Mesodermal cell (in vitro differentiated cells): ENCODE results near the gene STK39.

Source experiments
- H3K27ac ChIP-seq: 2 replicates; pipeline ENCODE4 v1.7.0; 2013; ENCODE audit warnings: mild to moderate bottlenecking, low read depth, low read length, moderate library complexity; ENCODE audit not compliant: severe bottlenecking
- H3K36me3 ChIP-seq: 2 replicates; pipeline ENCODE4 v1.7.1; 2013; ENCODE audit warnings: mild to moderate bottlenecking, low read length, moderate library complexity; ENCODE audit not compliant: control insufficient read depth, insufficient read depth
- H3K4me1 ChIP-seq: one replicate; pipeline ENCODE4 v1.7.1; 2013; ENCODE audit warnings: mild to moderate bottlenecking, low read length; ENCODE audit not compliant: insufficient read depth, control insufficient read depth, poor library complexity, severe bottlenecking
- H3K4me3 ChIP-seq: 2 replicates; pipeline ENCODE4 v1.7.0; 2013; ENCODE audit warnings: low read length, control low read depth, mild to moderate bottlenecking; ENCODE audit not compliant: insufficient read depth, poor library complexity, severe bottlenecking; ENCODE audit errors: extremely low read depth
- H3K9me3 ChIP-seq: 2 replicates; pipeline ENCODE4 v1.7.1; 2013; ENCODE audit warnings: mild to moderate bottlenecking, low read length, moderate library complexity; ENCODE audit not compliant: control insufficient read depth
- WGBS, 2 experiments: methylation state at CpG; one replicate each; pipeline ENCODE4 v1.1.5; 2013; ENCODE audit warnings: missing lambda C conversion rate in 2 of 2; ENCODE audit not compliant: insufficient coverage in 2 of 2; 5-methylcytosine and 5-hydroxymethylcytosine counted together

Gene STK39

DNA sequence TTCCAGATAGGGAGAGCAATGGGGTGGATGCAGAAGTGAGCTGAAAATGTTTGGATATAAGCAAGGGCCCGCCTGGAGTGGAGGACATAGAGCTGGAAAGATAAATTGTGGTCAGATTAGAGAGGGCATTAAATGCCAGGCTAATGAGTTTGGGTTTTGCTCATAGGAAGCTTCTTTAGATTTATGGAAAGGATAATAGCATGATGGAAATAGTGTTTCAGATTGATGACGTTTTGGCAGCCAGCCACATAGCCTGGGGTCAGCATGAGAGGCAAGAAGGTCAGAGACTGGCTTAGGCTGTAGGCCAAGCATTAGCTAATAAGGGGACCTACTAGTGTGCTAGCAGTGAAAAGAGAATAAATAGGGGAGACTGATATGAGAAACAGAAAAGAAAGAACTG is 321.6 kb downstream of the STK39 start:
- H3K27ac ChIP-seq = no peak overlapping the region
- no peaks in the 10 kb centered on the region for H3K36me3 ChIP-seq
- no peaks in the 10 kb centered on the region for H3K4me1 ChIP-seq
- no peak overlapping the region for H3K4me3 ChIP-seq
- H3K9me3 ChIP-seq = no peaks in the 10 kb centered on the region
- 85 to 92% methylated on average over 2 of the region's 2 CpGs for WGBS, 2 experiments

DNA sequence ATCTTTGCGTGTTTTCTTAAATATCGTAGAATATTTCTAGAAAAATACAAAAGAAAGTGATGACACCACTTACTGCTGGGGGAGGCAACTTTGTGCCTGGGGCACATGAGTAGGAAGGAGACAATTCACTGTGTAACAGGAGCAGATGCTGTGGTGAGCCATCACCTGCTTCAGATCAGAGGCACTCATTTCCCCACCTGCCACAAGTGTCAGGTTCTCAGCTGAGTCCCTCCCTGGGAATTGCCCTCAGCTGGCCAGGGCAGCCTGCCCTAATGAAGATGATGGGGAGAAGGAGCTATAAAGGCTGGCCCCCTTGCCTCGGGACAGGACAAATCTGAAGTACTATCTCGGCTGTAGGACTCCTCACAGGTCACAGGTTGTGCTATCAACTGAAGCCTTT is 322.8 kb downstream of the STK39 start:
- Histone ChIP-seq H3K27ac (no peak overlapping the region), H3K4me1 (no peaks in the 10 kb centered on the region), H3K36me3 (no peaks in the 10 kb centered on the region), H3K9me3 (no peaks in the 10 kb centered on the region), H3K4me3 (no peak overlapping the region)
- WGBS, 2 experiments = 77 to 81% methylated on average over 2 to 3 of the region's 4 CpGs

DNA sequence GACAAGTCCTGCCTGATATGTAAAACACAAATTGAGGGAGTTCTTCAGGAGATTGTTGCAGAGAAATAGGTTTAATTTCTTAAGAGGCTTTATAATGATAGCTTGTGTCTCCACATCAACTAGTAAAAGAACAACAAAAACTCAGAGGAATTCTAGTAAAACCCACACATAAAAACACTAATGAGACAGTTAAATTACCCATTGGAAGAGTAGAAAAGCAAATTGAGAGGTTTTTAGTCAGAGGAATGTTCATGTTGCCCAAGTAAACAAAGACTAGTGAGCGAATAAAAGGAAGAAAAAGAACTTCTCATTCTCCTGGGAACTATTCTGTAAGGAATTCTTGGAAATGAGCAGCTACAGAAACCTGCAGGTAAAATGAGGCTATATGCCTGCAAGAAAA is 330.6 kb downstream of the STK39 start:
- H3K27ac ChIP-seq = no peak overlapping the region
- no peaks in the 10 kb centered on the region for H3K9me3 ChIP-seq
- H3K36me3 ChIP-seq = no peaks in the 10 kb centered on the region
- no peak overlapping the region for H3K4me3 ChIP-seq
- no peaks in the 10 kb centered on the region for H3K4me1 ChIP-seq
- WGBS, 2 experiments = 83 to 100% methylated on average over 1 of the region's 1 CpG

DNA sequence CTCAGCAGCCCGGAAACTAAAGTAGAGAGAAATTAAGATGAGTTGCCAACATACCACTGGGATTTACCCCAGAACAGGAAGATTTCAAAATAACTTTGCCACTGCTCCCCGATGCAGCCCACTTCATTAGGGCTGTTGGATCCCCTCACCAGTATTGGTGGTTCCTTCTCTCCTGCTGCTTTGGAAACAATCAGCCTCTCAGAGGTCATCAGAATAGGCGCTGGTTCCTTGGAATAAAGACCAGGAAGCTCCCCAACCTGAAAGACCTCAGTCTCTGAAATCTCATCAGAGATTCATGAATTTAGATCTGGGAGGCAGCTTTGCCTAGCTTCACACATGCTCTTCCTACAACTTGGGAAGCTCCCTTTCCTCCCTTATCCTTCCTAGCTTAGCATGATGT is 332.4 kb downstream of the STK39 start:
- Histone ChIP-seq H3K9me3 (no peaks in the 10 kb centered on the region), H3K36me3 (no peaks in the 10 kb centered on the region), H3K4me3 (no peak overlapping the region), H3K4me1 (no peaks in the 10 kb centered on the region), H3K27ac (no peak overlapping the region)
- 55 to 80% methylated on average over 1 to 2 of the region's 3 CpGs for WGBS, 2 experiments

DNA sequence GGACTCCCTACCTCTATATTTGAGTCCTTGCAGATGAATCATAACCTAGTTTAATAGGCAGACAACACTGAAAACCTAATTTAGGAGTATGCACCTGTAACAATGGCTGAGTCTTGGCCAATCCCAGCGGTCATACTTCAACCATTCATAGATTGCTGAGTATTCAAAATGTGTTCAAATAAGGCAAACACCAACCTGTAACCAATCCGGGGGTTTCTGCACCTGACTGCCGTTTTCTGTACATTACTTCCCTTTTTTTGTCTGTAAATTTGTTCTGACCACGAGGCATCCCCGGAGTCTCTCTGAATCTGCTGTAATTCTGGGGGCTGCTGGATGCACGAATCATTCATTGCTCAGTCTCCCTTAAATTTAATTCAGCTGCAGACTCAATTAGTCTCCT is 338.6 kb downstream of the STK39 start:
- H3K9me3 ChIP-seq = no peaks in the 10 kb centered on the region
- WGBS, 2 experiments = 88 to 94% methylated on average over 5 to 6 of the region's 6 CpGs
- H3K36me3 ChIP-seq = no peaks in the 10 kb centered on the region
- H3K27ac ChIP-seq = no peak overlapping the region
- H3K4me3 ChIP-seq = no peak overlapping the region
- no peaks in the 10 kb centered on the region for H3K4me1 ChIP-seq

DNA sequence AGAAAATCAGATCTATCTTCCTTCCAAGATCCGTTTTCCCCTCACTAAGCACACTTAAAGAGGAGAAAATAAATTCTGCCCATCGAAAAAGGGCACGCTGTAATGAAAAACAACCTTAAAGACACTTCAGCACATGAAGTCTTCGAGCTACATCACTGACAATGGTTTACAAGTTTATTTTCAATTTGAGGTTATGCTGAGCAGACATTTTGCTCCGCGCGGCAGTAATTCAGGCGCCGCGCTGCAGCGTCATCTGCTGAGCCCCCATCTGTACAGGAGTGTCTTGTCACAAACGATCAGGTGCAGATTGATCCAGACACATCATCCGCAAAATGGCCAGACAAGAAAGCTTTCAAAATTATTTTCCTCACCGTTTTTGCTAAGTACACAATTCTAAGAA is 341.7 kb downstream of the STK39 start:
- 87 to 96% methylated on average over 13 to 14 of the region's 14 CpGs for WGBS, 2 experiments

More for the DNA sequence above, 341.7 kb downstream of the STK39 start:
- H3K27ac ChIP-seq = no peak overlapping the region
- H3K4me3 ChIP-seq = no peak overlapping the region
- H3K4me1 ChIP-seq = no peaks in the 10 kb centered on the region
- H3K36me3 ChIP-seq = no peaks in the 10 kb centered on the region
- H3K9me3 ChIP-seq = no peaks in the 10 kb centered on the region
